Measurements from ENCODE around the gene AGRN.

DNA sequence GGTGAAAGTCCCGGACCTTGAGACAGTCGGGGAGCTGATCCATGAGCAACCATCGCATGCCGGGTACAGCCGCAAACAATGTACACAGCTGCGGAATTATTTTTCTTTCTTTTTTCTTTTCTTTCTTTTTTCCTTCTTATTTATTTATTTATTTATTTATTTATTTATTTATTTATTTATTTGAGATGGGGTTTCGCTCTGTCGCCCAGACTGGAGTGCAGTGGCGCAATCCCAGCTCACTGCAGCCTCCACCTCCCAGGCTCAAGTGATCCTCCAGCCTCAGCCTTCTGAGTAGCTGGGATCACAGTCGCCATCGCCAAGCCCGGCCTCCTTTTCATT is 35.5 kb upstream of the AGRN start:
- no peak for TF ChIP-seq YY1 (IDR thresholded peaks at IDR 0.05; ENCODE audit: low read depth)
- TF ChIP-seq TAF1 (IDR thresholded peaks at IDR 0.05; ENCODE audit: low read depth): no peak
- TF ChIP-seq EP300 (IDR thresholded peaks at IDR 0.05; ENCODE audit: borderline replicate concordance): no peak
- TF ChIP-seq TEAD4 (IDR thresholded peaks at IDR 0.05): no peak
- no peak for TF ChIP-seq TCF12 (IDR thresholded peaks at IDR 0.05; ENCODE audit: low read depth)
- no peak for TF ChIP-seq CEBPB (IDR thresholded peaks at IDR 0.05)
- TF ChIP-seq, protein P1, sequence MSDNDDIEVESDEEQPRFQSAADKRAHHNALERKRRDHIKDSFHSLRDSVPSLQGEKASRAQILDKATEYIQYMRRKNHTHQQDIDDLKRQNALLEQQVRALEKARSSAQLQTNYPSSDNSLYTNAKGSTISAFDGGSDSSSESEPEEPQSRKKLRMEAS (IDR thresholded peaks at IDR 0.05): no peak
